GM19193 (cell line): ENCODE measurements around the gene CCM2.

Source experiments
- POLR2A ChIP-seq: IDR thresholded peaks from 4 replicates; pipeline ENCODE4 v1.6.1; 2011; ENCODE audit not compliant: insufficient read depth, insufficient read length; ENCODE audit errors: extremely low read depth

Gene CCM2

DNA sequence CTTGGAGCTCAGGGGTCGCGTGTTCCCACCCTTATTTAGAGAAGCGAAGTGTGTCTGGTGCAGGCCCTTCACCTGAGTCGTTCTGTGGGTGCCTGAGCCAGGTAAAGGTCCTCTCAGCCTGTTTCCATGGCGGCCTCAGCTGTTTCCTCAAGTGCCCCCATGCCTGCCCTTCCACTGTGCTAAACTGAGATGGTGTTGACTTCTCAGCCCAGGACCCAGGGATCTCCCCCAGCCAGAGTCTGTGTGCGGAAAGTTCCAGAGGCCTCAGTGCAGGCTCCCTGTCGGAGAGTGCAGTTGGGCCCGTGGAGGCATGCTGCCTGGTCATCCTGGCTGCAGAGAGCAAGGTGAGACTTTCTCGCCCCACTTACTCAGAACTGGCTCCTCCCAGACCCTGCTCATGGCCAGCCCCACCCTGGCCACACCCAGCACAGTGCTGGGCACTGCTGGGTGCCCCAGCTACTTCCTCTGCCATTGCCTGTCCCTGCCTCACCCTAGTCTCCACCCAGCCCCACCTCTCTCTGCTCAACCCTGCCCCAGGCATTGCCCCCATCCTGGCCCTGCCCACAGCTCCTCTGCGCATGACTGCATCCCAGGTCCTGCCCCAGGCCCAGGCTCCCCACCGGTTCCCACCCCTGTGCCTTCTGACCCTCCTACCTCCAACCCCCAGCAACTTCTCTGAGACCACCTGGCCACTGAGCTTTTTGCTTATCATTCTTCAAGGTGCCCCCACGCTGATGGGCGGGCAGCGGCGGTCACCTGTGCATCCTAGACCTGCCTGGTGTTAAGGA is 68.4 kb downstream of the CCM2 start:
- TF ChIP-seq POLR2A, result no peak

DNA sequence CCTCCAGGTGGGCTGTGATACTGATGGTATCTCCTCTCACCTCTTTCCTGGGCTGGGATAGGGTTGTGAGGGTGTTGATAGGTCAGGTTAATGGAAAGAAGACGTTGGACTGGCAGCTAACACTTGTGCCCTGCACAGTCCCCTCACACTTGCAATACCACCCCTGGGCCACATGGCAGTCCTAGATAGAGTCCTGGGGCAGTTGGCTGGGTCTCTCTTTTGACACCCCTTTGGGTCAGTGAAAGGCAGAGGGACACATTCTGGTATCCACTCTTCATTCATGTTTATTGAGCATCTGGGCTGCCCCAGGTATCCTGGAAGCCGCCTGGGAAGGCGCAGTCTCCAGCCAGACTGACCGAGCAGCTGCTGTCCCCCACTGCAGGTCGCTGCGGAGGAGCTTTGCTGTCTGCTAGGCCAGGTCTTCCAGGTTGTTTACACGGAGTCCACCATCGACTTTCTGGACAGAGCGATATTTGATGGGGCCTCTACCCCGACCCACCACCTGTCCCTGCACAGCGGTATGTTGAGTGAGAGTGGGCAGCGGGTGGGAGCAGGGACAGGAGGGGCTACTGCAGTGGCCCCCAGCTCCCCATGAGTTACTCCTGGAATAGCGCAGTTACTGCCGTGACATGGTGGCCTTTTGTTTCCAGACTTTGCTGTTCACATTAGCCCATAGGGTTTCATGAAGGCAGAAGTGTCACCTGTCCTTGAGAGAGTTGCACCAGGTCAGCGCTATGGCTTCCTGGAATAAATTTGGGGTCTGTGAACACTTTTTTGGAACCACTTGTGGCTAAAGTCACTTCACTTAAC is 69.6 kb downstream of the CCM2 start:
- no peak for TF ChIP-seq POLR2A

DNA sequence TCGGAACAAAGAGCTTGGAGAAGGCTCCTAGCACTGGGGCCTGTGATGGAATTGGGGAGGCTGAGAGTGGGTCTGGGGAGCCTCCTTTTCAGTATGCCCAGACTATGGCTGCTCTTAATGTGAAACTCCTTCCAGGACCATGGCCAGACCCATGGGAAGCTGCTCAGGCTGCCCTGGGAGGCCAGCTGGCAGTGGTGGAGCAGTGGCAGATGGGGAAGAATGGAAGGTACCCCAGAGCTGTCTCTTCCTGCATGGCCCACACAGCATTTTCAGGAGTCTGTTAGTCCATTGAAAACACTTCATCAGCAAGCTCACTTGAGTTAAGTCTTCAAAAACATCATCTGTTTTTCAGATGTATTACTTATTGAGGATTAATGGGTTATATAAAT is 70.2 kb downstream of the CCM2 start:
- no peak for TF ChIP-seq POLR2A

DNA sequence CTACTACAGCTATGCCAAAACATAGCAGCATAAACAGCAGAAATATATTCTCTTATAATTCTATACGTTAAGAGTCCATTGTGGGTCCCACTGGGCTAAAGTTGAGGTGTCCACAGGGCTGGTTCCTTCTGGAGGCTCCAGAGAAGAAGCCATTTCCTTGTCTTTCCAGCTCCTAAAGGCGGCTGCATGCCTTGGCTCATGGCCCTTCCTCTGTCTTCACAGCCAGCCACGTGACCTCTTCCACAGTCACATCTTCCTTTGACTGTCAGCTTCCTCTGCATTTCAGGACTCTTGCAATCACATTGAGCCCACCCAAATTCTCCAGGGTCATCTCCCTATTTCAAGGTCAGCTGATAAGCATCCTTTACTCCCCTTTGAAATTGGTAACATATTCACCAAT is 71.5 kb downstream of the CCM2 start:
- TF ChIP-seq POLR2A, result no peak

DNA sequence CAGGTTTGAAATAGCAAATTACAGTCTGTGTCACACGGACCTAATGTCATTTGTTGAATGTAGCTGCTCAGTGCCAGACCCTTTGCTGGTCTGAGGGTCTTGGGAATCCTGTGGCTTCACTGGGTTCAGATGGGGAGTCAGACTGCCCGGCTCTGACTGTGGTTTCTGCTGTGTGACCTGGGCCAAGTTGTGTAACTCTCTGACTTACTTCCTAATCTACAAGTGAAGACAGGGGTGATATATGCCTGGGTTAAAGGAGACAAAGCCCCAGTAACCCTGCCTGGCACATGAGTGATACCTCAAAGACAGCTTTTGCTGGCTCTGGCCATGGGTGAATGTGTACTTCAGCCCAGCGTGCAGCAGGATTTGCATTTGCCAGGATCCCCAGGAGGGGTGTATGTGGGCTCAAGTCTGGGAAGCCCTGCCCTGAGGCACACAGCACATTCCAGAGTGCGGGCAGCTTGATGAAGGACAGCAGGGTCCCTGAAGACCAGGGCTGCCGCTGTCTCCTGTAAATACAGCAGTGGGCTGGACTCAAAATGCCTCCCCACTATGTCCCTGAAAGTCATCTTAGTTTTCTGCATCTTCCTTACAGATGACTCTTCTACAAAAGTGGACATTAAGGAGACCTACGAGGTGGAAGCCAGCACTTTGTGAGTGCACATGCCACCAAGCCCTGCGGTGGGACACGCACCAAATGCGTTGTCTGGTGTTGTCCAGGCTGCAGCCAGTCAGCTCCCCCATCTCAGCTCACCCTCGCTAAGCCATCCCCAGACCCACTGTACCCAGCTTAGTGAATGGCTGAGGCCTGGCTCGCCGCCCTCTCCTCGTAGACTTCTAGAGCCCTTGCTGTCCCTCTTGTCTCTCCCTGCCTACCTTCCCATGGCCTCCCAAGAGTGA is 72.4 kb downstream of the CCM2 start:
- TF ChIP-seq POLR2A, result no peak

DNA sequence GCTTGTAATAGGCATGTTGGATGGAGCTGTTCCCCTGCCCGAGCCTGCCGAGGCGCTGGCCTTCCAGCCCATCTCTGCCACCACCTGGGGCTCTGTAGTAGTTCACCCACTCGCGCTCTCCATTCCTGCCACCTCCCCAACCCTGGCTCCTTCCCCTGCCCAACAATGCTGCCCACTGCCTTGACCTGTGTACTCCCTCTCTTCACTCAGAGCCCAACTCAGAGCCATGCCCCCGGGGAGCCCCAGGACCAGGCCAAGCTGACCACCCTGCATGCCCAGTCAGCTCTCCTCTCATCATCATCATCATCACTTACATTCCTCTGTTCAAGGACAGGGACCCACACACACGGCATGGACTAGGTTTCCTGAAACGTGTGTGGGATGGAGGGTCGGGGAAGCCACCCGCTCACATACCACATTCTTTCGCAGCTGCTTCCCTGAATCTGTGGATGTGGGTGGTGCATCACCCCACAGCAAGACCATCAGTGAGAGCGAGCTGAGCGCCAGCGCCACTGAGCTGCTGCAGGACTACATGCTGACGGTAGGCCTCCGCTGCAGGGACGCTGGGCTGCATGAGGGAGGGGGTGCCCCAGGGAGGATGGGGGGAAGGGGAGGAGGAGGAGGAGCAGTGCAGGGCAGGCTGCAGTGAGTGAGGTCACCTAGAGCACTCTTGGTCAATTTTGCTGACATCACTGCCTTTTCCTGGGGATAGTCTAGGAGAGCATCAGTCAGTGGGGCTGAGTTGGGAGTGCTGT is 73.2 kb downstream of the CCM2 start:
- no peak for TF ChIP-seq POLR2A

DNA sequence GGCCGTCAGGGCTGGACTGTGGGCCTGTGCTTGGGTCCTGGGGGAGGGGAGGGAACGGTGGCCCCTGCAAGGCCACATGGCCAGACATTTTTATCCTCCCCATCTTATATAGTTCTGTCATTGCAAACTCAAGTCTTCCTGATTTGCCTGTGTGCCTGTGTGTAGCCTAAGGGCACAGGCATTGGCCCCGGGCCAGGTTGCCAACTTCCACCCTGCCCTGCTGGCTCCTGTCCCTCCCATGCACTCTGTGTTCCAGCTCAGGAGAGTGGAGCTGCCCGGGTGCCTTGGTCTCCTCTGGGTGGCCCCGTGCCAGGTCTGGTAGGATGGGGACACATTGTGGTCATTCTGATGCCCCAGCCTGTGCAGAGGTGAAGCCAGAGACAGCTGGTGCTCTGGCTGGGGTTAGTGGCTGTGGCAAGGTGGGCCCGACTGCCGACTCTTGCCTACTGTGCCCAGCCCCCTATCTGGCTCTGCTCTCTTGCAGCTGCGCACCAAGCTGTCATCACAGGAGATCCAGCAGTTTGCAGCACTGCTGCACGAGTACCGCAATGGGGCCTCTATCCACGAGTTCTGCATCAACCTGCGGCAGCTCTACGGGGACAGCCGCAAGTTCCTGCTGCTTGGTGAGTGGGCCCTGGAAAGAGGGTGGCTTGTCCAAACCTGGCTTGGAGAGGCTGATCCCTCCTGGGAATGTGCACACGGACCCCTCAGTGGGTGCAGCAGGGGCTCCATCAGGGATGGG is 74.0 kb downstream of the CCM2 start:
- no peak for TF ChIP-seq POLR2A

DNA sequence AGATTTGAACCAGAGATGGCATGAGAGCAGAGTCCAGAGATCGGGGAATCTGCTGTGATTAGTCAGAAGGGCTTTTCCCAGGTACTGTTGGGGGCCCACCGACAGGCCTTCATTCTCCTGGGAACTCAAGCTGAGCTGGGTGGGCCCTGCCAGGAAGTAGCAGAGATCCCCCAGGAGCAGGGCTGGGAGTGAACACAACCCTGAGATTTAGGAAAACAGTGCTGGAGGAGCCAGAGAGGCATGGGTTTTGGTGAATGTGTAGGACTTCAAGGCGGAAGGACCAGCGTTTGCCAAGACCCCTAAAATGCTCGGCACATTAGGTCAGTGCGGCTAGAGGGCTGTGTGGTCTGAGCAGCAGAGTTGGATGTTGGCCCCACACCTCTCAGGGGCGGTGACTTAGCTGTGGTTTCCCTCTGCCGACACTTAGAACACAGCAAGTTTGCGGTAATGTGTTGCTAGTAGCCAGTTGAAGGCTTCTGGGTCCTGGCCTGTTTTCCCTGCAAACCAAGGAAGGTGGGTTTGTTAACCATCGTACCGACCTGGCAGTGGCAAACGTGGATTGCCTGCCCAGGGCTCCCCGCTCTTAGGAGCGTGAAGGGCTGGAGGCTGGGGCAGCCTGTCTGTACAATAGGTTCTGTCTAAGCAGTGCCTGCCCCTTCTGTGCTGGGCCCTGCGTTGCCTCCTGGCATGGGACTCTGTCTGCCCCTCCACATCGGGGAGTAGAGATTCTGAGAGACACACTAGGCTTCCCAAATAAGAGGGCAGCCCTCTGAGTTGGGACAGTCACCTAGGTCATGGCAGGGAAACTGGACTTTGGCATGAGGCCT is 74.7 kb downstream of the CCM2 start:
- TF ChIP-seq POLR2A, result no peak

DNA sequence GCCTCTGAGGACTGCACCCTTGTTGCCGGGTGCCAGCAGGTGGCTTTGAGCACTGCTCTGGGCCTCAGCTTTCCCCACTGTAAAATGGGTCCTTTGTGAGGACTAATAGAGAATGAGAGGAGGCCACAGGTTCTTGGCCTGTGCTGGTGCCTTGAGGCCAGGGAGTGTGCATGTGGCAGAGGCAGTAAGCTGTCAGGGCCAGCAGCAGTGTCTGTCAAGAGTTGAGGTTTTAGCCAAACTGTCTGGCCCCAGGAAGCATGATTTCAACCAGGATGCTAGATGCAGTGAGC is 75.3 kb downstream of the CCM2 start:
- TF ChIP-seq POLR2A, result no peak

DNA sequence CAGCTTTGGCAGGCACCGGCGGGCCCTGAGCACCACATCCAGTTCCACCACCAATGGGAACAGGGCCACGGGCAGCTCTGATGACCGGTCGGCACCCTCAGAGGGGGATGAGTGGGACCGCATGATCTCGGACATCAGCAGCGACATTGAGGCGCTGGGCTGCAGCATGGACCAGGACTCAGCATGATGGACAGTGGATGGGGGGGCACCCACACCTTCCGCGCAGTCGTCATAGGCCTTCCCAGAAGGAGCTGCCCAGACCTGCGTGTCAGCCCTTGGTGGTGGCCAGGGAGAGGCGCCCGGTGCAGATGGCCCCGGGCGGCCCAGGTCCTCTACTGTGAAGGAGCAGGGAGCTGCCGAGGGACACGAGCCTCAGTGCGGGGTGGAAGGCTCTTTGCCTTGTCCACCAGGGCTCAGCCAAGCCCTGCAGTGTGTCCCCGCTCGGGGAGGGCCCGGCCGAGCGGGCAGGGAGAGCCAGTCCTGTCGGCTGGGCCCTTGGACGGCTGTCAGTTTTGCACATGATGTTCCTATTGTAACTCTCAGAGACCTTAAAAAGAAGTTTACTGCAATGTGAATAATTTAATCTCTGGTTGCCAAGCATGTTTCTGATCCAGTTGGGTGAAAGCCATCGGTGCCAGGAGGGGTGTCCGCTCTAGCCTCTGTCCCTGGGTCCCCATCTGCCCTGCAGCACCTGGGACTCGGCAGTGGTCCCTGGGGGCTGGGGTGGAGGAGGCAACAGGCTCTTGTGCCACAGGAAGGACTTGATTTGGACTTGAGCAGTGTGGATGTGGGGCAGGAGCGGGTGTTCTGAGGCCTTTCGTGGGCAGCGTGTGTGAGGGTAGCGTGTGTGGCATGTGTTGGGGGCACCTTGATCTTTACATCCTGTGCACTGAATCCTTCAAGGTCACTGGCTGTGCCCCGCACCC is 76.1 kb downstream of the CCM2 start:
- TF ChIP-seq POLR2A, result no peak

DNA sequence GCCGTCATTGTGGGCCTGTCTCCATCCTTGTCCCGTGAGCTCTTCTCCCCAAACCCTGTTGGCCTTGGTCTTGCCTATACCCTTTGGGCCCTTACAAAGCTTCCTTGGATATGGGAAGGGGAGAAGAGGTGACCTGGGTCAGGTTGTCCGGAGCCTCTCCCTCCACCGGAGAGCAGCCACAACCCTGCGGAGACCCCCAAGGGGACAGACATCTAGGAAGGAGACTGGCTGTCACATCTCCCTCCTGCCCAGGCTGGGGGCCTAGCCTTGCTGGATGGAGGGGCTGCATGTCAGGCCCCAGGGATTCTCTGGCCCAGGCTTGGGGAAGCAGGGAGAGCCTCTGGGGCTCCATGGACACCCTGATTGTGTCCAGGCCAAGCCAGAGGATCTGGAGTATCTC is 76.9 kb downstream of the CCM2 start:
- no peak for TF ChIP-seq POLR2A

DNA sequence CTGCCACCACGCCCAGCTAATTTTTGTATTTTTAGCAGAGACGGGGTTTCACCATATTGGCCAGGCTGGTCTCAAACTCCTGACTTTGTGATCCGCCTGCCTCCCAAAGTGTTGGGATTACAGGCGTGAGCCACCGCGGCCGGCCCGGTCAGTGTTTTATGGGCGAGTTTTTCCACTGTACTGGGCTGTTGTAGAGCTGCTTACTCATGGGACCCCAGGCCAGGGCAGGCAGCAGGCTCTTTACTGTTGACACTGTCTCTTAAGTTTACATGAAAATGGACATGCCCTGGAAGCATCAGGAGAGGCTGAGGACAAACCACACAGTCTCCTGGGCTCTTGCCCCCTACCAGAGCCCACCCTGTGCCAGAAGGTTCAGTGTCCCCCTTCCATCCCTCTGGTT is 77.6 kb downstream of the CCM2 start:
- TF ChIP-seq POLR2A, result no peak
